Inflammatory macrophage treated with lipopolysaccharide for 1 hour (primary cell): Measurements from ENCODE around the gene PHF1.
"Not testable (repeated sequence)": the region's sequence is repeated elsewhere in the genome, so short reads cannot be mapped to it uniquely, and the experiment has no call there.

Experiments
- DNase-seq, 2 donors: peaks; one replicate each; pipeline ENCODE4 v3.0.0-alpha.2; 2020 to 2022

The PHF1 gene

DNA sequence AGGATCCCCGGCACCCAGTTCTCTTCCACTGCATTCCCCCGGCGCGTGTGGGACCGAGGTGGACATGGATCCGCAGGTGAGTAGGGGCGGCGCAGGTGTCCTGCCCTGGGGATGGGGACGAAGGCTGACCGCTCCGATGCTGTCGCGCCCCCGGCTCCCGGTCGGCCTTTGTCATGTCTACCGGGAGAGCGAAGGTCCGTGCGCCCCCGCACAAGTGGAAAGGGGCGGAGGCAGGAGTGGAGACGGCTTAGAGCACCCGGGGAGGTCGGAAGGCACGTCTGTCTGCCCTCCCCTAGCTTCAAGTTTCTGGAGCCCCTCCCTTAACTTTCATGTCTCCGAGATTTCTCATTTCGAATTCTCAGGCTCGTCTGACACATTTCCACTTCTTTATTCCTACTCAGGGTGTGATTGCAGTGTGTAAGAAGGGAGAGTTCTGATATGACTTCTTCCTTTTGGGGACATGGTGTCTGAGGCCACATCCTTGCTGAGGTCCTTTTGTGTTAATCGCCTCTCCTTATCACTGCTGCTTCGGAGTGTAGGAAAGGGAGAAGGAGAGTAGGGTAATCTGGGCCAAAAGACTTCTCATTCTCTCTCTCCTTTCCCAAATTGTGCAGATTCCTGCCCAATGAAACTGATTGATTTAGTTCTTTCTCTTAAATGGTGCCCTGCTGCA lies 18.8 kb upstream of the PHF1 start:
- peak; percentile 47 to 55 for DNase-seq

DNA sequence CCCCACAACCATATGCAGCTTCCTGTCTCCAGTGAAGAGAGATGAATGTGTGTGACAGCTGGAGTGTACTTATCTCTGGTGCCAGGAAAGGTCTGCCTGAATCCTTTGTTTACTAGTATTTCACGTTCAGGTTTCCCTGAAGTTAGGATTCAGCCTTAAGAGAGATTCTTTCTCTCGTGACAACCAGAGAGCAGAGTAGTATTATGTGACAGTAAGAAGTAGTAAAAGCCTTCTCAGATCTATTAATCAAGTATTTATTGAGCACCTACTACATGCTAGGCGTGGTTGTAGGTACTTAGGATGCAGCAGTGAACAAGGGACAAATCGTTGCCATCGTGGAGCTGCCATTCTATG lies 18.2 kb upstream of the PHF1 start:
- no peak for DNase-seq

DNA sequence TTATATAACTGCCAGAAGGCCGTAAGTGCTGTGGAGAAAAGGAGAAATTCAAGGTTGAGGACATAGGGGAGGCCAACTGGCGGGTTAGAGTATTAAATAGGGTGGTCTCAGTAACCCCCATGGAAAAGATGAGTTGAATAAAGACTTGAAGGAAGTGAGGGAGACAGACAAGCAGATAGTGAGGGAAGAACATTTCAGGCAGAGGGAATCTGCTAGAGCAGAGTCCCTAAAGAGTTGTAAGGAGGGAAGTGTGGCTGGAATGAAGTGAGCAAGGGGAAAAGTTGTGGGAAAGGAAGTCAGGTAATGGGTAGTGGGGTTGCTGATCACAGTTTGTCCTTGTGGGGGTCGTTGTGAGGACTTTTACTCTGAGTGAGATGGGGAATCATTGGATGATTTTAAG lies 17.8 kb upstream of the PHF1 start:
- DNase-seq = no peak

DNA sequence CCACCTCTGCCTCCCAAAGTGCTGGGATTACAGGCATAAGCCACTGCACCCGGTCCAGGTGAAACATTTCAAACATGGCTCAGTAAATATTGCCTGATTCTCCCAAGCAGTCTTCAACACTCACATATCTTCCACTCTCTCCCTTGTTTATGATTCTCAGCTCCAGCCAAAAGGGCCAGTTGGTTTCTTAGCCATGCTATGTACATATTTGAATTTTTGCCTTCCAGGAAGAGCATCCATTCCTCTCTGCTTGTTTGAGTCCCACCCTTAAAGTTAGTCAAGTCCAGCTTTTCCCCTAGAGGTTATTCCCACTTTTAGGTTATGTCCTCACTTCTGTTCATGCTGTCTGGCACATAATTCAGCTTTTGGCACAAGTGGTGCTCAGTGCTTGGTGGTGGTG lies 13.3 kb upstream of the PHF1 start:
- DNase-seq = no peak

DNA sequence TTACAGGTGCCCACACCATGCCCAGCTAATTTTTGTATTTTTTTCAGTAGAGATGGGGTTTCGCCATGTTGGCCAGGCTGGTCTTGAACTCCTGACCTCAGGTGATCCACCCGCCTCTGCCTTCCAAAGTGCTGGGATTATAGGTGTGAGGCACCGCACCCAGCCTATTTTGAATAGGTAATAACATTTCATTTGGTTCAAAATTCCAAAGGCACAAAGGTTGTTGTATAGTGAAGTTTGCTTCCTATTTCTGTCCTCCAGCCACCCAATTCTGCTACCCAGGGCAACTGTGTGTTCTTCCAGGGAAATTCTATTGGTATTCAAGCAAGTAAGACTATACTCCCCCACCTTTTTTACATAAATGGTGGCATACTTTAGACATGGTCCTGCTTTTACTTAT lies 12.2 kb upstream of the PHF1 start:
- DNase-seq = not testable (repeated sequence)

DNA sequence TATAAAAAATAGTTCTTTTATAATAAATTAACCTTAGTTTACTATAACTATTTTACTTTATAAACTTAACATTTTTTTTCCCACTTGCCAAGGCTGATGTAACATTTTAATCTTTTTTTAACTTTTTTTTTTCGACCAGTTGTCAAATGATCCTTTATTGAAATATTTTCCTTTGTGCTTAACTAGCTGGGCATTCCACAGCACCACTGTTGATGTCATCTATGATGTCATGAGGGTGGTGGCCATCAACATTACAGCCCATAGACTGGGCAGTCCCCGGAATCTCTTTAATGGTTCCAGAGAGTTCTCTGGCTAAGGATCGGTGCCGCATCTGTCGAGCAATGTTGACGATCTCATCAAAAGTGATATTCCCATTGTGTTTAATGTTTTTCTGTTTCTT lies 10.9 kb upstream of the PHF1 start:
- not testable (repeated sequence) for DNase-seq

DNA sequence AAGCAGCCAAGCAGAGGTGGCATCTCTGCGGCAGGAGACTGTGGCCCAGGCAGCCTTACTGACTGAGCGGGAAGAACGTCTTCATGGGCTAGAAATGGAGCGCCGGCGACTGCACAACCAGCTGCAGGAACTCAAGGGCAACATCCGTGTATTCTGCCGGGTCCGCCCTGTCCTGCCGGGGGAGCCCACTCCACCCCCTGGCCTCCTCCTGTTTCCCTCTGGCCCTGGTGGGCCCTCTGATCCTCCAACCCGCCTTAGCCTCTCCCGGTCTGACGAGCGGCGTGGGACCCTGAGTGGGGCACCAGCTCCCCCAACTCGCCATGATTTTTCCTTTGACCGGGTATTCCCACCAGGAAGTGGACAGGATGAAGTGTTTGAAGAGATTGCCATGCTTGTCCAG lies 5.9 kb upstream of the PHF1 start:
- DNase-seq = no peak

DNA sequence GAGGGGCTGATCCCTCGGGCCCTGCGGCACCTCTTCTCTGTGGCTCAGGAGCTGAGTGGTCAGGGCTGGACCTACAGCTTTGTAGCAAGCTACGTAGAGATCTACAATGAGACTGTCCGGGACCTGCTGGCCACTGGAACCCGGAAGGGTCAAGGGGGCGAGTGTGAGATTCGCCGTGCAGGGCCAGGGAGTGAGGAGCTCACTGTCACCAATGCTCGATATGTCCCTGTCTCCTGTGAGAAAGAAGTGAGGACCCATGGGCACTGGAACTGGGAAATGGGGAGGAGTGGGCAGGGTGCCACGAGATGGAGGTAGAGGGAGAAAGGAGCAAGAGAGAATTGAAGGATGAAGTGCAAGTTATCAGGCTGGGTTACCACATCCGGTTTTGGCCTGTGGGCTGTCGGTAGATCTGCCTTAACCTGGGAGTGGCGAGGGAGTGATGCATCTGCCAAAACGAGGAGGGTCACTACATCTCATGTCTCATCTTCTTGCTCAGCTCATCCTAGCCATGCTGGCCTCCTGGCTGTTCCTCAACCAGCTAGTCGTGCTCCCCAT lies 5.4 kb upstream of the PHF1 start:
- DNase-seq = no peak

DNA sequence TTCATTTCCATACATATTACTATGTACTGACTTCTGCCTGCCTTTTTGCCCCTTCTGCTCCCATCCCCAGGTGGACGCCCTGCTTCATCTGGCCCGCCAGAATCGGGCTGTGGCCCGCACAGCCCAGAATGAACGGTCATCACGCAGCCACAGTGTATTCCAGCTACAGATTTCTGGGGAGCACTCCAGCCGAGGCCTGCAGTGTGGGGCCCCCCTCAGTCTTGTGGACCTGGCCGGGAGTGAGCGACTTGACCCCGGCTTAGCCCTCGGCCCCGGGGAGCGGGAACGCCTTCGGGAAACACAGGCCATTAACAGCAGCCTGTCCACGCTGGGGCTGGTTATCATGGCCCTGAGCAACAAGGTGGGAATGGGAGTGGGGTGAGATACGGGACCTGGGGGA lies 4.7 kb upstream of the PHF1 start:
- DNase-seq = no peak

DNA sequence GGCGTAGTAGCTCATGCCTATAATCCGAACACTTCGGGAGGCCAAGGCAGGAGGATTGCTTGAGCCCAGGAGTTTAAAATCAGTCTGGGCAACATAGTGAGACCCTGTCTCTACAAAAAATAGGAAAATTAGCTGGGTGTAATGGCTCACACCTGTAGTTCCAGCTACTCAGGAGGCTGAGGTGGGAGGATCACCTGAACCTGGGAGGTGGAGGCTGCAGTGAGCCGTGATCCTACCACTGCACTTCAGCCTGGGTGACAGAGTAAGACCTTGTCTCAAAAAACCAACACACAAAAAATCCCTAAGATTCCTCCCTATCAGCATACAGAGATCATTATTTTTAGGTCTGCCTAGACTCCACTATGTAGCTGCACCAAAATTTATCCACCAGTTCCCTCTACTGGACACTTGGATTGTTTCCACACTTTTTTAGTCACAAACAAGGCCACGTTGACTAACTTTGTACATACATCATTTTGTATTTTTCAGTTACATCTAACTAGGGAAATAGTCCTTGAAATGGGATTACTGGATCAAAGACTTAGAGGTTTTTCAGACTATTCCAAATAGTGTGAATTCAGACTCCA lies 3.6 kb upstream of the PHF1 start:
- DNase-seq = peak; percentile 40 to 57

DNA sequence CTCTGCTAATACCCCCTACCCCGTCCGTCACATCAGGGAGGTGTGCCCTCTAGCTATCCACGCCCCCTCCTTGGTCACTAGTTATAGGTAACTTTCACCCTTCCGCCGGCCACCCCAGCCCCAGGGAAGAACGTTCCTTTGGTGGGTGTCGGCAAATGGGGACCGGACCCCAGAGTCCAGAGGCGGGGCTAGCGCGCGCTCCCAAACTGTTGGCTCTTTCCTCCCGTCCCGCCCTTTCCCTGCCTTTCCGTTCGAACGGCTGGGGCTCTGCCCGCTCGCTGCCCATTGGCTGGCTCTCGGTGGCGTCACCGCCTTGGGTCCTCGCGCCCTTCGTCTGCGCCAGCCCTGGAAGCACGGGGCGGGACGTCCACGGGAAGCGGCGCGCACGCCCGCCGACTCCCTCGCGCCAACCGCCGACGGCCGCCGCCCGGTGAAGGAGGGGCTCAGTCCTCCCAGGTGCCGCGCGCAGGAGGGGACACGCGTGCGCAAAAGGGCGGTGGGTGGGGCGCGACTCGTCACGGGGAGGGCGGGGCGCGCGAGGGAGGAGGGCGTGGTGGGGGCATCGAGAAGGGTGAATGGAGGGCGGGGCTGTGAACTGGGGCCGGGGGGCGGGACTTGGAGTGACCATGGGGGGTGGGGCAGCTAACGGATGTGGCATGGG lies 634 bp upstream of the PHF1 start:
- DNase-seq = peak; percentile 95 to 97

DNA sequence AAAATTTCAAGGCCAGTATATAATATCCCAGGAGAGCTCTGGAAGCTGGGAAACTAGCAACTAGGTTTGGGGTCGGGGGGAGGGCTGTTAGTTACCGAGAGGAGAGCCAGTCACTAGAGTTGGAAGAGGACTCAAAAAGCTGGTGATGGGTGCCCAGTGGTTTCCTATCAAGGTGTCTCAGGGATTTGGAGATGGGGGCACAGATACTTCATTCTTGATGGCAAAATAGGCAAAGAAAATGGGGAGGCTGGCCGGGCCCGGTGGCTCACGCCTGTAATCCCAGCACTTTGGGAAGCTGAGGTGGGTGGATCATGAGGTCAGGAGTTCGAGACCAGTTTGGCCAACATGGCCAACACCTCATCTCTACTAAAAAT lies 805 bp downstream of the PHF1 start:
- DNase-seq = no peak

DNA sequence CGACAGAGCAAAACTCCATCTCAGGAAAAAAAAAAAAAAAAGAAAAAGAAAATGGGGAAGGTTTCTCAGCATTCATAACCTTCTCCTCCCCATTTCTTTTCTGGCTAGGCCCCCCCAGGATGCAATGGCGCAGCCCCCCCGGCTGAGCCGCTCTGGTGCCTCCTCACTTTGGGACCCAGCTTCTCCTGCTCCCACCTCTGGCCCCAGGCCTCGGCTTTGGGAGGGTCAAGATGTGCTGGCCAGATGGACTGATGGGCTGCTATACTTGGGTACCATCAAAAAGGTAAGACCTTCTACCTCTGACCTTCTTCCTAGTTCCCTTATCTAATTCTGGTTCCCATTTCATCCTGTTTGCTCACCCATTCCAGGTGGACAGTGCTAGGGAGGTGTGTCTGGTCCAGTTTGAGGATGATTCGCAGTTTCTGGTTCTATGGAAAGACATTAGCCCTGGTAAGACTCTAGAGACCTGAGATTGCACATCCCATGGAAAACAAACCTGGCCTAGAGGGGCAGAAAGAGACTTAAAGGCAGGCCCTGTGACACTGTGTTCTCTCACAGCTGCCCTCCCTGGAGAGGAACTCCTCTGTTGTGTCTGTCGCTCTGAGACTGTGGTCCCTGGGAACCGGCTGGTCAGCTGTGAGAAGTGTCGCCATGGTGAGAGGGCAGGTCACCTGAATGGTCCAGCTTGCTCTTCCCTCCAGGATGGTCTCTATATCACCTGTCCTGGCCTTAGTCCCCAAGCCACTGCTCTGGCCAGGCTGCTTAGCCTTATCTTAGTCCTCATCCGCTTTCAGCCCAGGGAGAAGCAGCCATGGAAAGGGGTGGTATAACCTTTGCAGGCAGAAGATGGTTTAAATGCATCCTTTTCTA lies 1.6 kb downstream of the PHF1 start:
- no peak for DNase-seq

DNA sequence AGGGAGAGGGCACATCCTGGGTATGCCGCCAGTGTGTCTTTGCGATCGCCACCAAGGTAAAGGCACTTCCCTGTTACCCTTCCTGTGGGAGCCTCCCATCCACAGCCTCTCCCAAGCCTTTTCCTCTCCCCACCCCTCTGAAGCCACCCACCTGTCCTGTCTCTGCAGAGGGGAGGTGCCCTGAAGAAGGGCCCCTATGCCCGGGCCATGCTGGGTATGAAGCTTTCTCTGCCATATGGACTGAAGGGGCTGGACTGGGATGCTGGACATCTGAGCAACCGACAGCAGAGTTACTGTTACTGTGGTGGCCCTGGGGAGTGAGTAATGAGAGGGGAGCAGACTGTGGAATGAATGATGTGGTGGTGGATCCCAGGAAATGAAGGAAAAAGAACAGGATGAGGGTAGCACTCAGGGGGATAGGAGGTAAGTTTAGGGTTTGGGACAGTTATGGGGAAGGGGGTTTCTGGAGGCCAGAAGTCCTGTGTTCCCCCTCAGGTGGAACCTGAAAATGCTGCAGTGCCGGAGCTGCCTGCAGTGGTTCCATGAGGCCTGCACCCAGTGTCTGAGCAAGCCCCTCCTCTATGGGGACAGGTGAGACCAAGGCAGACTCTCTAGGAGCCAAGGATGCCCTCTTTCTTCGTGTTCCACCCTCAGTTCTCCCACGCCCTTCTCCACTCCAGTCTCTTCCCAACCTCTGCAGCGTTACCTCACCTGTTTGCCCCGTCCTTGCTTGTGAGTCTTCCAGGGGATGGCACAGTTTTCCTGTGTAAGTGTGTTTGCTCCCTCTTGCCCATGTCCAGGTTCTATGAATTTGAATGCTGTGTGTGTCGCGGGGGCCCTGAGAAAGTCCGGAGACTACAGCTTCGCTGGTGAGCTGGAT lies 2.7 kb downstream of the PHF1 start:
- no peak for DNase-seq

DNA sequence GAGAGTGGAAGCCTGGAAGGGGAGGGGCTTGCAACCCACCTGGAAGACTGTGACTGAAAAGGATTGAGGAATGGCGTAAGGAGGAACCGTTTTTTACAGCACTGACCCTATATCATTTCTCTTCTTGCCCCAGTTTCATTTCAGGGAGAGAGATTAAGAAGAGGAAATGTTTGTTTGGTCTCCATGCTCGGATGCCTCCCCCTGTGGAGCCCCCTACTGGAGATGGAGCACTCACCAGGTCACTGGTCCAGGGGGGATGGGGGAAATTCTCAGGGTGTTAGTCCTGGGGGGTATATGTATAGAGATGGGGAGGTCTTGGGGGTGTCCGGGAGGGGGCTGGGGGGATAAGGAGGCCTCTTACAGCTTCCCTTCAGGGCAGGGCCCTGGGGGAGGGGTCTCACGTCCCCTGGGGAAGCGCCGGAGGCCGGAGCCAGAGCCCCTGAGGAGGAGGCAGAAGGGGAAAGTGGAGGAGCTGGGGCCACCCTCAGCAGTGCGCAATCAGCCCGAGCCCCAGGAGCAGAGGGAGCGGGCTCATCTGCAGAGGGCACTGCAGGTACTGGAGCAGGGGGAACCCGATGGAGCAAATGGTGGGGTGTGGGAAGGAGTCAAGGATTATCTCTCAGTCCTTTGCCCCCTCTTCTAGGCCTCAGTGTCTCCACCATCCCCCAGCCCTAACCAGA lies 3.9 kb downstream of the PHF1 start:
- no peak for DNase-seq

DNA sequence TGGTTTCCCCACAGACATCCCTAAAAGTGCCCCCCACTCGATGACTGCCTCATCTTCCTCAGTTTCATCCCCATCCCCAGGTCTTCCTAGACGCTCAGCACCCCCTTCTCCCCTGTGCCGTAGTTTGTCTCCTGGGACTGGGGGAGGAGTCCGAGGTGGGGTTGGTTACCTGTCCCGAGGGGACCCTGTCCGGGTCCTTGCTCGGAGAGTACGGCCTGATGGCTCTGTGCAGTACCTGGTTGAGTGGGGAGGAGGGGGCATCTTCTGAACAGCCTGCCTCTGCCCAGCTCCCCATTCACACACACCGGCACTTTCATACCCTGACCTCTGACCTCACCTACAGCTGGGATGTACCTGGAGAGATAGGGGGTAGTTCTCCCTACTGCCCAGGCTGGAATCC lies 5.0 kb downstream of the PHF1 start:
- DNase-seq = no peak

DNA sequence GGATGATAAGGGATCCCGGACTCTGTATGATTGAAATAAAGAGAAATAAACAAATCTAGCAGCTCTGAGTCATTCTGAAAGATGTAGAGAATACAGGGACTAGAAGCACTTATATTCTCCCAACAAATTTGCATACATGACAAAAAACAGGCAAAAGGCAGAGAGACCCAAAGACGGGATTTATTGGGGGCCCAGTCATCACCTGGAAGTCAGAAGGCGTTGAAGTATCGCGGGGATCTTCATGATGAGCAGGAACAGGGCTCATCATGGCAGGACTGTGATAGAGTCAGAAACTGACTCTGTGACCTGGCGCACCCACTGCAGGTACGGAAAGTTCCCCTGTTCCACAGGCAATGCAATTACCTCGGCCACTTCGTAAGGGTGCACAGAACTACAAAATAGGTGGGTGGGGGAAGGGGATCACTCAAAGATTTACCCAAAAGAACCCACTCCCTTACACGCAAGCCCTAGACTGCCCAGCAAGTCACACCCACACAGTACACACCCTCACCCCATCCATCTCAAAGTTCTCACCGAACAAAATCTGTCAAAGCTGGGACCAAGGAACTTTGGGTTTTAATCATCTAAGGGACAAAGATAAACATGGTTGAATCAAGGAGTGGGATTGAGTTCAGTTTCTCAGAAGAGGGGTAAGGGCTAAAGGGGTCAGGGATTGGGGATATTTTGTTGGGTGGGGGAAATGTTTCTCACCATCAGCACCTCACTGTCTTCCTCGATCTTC lies 5.7 kb downstream of the PHF1 start:
- no peak for DNase-seq

DNA sequence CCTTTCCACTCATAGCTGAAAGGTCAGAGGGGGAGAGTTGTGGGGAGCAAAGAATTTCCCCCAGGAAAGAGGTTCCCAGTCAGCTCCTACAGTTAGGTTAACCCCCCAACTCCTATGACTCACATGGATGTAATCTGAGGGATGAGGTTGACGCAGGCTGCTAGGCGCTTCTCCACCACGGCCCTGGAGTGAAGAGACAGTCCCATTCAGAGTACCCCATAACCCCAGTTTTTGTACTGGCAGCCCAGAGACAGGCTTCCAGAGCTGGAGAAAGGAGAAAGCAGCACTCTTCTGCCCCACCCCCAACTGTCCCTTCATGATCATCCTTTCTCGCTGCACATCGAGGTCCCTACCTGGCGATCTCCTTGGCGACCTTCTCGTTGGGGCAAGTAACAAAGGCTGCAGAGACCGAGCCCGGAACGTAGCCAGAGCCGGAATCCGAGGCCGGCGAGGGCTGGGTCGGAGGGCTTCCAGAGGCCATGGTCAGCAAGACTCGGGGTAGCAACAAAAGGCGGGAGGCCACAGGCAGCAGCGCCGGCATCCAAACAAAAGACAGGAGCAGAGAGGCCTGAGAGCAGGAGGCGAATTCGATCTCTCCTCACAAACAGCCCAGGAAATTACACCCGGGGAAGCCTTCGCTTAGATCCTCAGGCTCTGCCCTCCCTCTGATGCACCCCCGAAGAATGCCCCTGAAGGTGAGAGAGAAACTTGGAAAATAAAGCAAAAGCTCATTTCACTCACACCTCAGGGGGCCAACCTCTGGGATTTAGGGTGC lies 6.5 kb downstream of the PHF1 start:
- DNase-seq = peak; percentile 58 to 66

DNA sequence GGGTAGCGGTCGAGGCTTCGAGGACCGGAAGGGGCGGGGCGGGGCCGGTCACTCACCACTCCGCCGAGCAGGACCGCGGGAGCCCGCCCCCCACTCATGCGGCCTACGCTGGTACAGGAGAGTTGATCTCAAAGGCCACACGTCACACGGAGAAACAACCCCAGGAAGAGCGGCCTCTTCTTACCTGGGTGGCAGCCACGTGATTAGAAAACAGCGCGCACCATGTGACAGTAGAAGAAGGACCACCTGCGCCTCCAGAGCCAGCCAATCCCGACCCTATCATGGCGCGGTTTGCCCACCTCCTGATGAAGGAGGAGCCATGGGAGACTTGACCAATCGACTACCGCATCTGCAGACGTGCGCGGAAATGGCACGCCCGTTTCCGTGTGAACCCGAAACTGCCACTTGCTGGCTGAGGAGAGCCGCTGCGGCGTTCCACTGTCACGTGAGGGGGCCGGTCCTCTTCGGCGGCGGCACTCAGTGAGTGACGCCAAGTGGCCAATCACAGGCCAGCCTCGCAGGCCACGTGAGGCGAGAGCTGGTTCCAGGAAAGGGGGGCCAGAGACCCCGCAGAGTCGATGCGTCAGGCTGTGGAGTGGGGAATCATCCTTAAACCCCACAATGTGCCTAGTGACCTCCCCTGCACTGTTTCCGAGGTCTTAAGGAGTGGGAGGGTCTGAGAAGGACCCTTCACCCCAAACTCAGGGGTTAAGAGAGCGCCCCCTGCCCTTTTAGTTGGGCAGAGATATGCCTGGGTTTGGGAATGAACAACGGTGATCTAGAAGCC lies 7.3 kb downstream of the PHF1 start, which contains the start of gene CUTA:
Gene CUTA, minus strand, starts transcription at position 205 of the 787 bp plus-strand sequence. Its CDS starts 107 bp downstream, at position 98.
- peak; percentile 97 to 99 for DNase-seq
